Ramos (cell line): ENCODE data around the gene KLF3.
"Not testable (repeated sequence)": the region's sequence is repeated elsewhere in the genome, so short reads cannot be mapped to it uniquely, and the experiment has no call there.

Experiments
- in situ Hi-C: fragments of 300-500 bp; cut with MboI; formaldehyde crosslinking; loops from one replicate; pipeline ENCODE4 v1.14.3; 2022; ENCODE audit warnings: low sequenced_read_pairs; ENCODE audit not compliant: unreplicated experiment

Gene KLF3

DNA sequence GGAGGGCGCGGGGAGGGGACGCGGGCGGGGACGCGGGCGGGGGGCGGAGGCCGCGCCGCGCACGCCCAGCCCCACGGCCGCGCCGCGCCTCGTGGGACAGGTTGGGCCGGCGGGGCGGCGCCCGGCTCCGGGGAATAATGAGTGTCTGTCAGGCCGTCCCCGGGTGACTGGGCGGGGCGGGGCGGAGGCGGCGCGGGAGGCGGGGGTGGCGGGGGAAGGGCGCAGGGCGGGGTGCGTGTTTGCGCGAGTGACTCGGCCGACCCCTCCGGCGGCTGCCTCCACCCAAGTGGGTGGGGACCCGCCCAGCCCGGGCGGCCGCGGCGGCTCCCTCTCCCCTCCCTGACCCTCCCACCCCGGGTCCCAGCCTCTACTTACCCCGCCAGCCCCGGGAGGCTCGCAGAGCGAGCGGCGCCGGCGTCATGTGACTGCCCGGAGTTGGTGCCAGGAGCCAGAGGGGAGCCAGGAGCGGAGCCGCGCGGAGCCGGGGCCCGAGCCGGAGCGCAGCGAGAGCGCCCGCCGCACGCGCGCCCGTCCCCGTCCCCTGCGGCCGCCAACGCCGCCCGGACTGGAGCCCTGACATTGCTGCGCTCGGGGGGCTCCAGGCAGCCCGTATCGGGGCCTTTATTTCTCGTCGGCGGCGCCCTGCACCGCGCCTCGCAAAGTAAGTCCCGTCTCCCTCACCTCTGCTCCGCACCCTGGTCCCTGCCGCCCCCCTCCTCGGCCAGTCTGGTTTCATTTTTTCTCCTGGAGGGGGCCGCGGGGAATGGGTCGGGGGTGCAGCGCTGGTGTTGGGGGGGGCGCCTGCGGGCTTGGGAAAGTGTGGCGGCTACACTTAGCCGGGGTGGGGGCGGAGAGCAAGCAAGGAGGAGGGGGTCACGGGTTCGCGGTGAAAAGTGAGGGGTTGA lies at the start of gene KLF3:
KLF3 (plus strand) TSS at position 399 of the 905 bp plus-strand sequence. CDS start 16,427 bp downstream, outside the sequence.
- in situ Hi-C loops, result no loop called here

DNA sequence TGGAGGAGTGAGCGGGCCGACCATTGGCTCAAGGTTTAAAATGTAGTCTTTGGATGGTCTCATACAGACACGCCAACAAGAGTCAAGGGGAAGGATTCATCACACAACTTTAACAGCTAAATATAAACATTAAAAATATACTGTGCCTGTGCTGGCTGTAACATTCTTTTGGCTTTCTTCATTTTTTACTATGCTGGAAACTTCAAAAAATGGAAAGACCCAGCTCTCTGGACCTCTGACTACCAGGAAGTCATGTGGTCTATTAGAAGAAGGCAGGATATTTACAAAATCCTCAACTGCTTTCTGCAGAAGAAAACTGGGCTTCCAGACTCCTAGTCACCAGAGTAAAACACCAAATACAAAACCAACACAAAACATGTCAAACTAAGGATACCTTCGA lies 49.8 kb upstream of the KLF3 start:
- in situ Hi-C loops, result no loop called here

GRCh38 chr4:38615847-38616246 lies 48.2 kb upstream of the KLF3 start:
- in situ Hi-C loops, result no loop called here

- in situ Hi-C loops, result no loop called here
Measured at GRCh38 chr4:38618505-38618904, 45.5 kb upstream of the KLF3 start.

- in situ Hi-C loops, result no loop called here
Measured at GRCh38 chr4:38619316-38619715, 44.7 kb upstream of the KLF3 start.

DNA sequence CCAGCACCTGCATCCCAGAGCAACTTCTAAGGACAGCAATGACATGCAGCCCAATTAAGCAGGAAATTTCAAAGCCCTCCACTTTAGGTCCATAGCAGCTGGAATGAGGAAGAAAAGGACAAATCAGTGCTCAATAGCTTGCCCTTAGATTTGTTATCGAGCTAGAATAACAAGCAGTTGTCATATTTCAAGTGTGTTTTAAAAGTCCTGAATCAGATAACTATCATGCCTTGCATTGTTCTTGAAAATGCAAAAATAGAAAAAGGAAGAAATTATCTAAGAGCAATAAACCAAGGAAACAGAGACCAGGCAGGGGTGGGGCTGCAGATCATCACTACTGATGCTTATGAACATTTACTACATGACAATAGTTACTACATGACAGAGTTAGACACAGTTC lies 43.9 kb upstream of the KLF3 start:
- in situ Hi-C loops, result no loop called here

GRCh38 chr4:38620527-38621027 lies 43.4 kb upstream of the KLF3 start:
- in situ Hi-C loops, result no loop called here

DNA sequence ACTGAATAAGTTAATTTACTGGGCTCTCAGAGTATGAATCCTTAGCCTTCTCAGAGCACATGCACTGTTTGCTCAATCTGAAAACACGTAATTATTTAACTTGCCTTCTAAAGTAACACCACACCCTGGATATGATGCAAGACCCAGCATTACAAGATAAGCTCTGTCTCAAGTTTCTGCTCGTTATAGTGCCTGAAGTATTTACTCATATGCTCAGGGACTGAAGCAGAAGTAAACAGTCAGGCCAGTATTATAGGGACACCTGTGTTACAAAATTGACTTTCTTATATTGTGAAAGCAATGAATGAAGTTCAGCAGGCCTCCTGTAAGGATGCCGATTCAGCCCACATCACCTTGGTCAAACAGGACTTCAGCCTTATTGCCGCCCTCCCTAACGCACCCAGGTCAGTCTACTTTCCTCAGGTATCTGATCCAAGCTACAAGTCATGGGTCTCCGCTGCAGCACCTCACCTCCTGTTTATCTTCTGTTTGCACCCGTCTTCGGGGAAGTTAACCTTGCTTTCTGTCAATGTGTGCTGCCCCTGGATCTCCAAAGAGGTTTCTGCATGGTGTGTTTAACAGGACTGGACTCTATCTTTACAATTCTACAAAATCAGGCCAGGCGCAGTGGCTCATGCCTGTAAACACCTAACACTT lies 42.8 kb upstream of the KLF3 start:
- in situ Hi-C loops, result no loop called here

GRCh38 chr4:38621831-38622230 lies 42.2 kb upstream of the KLF3 start:
- in situ Hi-C loops, result no loop called here

DNA sequence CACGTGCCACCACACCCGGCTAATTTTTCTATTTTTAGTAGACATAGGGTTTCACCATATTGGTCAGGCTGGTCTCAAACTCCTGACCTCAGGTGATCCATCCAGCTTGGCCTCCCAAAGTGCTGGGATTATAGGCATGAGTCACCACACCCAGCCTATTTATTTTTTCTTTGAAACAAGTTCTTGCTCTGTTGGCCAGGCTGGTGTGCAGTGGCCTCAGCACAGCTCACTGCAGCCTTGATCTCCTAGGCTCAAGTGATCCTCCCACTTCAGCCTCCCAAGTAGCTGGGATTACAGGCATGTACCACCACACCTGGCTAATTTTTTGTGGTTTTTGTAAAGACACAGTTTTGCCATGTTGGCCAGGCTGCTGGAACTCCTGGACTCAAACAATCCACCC lies 41.7 kb upstream of the KLF3 start:
- in situ Hi-C loops, result not testable (repeated sequence)

GRCh38 chr4:38623260-38623659 lies 40.7 kb upstream of the KLF3 start:
- in situ Hi-C loops, result no loop called here

DNA sequence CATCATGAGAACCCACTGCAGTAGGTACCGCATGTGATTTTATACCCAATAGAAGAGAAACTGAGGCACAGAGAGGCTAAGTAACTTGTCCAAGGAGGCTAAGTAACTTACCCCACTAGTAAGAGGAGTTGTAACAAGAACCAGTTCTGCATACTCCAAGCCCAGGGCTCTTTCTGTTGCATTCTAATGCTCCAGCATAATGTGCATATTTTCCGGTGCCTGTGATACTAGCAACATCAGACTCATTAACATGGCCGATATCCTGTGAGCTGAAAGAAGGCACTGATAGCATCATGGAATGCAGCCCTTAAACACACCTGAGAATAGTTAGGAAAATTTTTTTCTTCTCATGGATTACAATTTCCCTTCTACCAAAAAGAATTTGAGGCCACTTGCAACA lies 39.7 kb upstream of the KLF3 start:
- in situ Hi-C loops, result no loop called here

DNA sequence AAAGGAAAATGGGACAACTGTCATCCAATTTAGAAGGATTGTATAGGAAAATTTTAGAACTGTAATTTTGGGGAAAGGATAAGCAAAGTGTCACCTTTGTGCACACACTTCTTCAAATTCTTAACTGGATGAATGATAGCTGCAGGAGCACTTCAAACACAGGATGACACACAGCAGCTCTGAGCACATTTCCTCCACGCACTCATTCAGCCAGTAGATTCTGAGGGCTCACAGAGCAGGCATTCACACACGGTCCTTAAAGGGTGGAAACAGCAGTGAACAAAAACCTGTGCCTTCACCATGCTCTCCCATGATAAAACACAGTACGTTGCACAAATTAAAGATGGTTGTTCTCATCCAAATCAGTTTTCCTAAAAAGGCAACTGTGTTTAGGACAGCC lies 38.5 kb upstream of the KLF3 start:
- in situ Hi-C loops, result no loop called here

- in situ Hi-C loops, result not testable (repeated sequence)
Measured at GRCh38 chr4:38626901-38627444, 37.0 kb upstream of the KLF3 start.

DNA sequence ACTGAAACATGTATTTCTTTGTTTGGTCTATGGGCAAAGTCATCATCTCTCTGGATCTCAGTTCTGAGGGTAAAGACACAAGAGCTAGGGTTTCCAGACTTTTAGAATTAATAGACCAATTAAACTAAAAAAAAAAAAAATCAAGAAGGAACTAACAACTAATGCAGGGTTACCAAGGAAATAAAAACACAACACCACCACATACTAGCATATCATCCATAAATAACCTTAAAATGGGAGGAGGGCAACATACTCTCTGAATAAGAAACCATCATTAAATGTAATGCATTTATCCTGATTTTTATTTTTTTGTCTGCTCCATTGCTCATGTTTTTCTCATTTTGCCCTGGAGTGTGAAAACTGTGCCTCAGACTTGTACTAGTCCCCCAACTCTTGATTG lies 33.5 kb upstream of the KLF3 start:
- in situ Hi-C loops, result no loop called here

GRCh38 chr4:38634047-38634759 lies 29.8 kb upstream of the KLF3 start:
- in situ Hi-C loops, result no loop called here

DNA sequence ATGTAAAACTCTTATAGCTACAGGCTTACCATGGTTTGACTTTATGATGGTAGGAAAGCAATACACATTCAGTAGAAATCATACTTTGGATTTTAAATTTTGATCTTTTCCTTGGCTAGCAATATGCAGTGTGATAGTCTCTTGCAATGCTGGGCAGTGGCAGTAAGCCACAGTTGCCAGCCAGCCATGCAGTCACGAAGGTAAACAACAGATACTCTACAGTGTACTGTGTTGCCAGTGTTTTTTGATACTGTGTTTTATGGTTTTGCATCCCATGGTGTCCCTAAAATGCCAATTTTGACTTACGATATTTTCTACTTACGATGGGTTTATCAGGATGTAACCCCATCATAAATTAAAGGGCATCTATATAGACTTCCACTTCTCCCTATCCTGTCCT lies 24.8 kb upstream of the KLF3 start:
- in situ Hi-C loops, result no loop called here

DNA sequence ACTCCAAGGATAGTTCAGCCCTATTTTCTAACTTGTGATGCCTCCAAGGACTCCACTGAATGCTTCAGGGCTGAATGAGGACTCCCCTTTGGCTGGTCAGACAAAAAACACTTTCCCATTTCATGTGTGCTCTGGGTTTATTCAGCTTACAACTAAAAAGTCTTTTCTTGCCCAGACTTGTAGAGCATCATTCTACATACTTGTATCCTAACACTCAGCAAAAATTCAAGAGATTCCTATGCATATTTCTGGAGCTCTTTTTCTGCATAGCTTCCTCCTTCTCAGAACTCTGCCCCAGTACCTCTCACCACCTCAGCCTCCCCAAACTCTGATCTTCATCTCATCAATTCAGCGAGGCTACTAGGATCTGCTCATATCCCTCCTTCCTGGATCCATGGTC lies 22.2 kb upstream of the KLF3 start:
- in situ Hi-C loops, result no loop called here

- in situ Hi-C loops, result no loop called here
Measured at GRCh38 chr4:38644201-38644600, 19.8 kb upstream of the KLF3 start.

GRCh38 chr4:38647101-38647819 lies 16.7 kb upstream of the KLF3 start:
- in situ Hi-C loops, result no loop called here
